Subcutaneous adipose tissue (tissue), 4 donors: Measurements from ENCODE around the gene EML5. TPM values are rescaled to one million over a fixed set of nuclear protein-coding genes. Genes with fewer than 3 reads are reported as not detected.

ENCODE experiments used
- total RNA-seq, 4 donors: library from RNA; depleted of rRNA; stranded (reverse); fragments of >200 nt; gene quantifications; one replicate each; pipeline ENCODE4 v1.1.0, GENCODE V29; 2016
- TF ChIP-seq, protein P1 (sequence below): fragments of 450-650 bp; IDR thresholded peaks from one replicate; pipeline ENCODE4 v1.5.1; 2016; ENCODE audit warnings: low read depth, mild to moderate bottlenecking, control low read depth, antibody characterized with exemption, moderate library complexity

Gene EML5
- total RNA-seq, 4 donors from 2014 or later: 0.19 to 1.1 (median 0.33) TPM

DNA sequence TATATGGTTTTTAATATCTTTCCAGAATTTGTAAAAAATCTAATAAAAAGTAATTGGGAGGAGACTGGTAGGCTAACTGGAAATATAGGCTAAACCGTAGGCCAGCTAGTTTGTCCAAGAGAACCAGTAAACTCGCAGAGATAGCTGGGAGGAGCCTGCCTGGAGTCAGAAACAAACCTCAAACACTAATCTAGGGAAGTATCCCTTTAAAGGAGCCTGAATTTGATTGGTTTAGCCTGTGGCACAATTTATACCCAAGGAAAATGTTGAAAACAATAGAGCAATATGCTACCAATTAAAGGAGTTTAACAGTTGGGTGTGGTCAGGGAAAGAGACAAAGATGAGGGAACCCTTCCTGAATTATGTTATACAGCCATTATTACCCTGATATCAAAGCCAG, 109.6 kb downstream of the EML5 start:
- TF ChIP-seq, protein P1, sequence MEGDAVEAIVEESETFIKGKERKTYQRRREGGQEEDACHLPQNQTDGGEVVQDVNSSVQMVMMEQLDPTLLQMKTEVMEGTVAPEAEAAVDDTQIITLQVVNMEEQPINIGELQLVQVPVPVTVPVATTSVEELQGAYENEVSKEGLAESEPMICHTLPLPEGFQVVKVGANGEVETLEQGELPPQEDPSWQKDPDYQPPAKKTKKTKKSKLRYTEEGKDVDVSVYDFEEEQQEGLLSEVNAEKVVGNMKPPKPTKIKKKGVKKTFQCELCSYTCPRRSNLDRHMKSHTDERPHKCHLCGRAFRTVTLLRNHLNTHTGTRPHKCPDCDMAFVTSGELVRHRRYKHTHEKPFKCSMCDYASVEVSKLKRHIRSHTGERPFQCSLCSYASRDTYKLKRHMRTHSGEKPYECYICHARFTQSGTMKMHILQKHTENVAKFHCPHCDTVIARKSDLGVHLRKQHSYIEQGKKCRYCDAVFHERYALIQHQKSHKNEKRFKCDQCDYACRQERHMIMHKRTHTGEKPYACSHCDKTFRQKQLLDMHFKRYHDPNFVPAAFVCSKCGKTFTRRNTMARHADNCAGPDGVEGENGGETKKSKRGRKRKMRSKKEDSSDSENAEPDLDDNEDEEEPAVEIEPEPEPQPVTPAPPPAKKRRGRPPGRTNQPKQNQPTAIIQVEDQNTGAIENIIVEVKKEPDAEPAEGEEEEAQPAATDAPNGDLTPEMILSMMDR: no peak

DNA sequence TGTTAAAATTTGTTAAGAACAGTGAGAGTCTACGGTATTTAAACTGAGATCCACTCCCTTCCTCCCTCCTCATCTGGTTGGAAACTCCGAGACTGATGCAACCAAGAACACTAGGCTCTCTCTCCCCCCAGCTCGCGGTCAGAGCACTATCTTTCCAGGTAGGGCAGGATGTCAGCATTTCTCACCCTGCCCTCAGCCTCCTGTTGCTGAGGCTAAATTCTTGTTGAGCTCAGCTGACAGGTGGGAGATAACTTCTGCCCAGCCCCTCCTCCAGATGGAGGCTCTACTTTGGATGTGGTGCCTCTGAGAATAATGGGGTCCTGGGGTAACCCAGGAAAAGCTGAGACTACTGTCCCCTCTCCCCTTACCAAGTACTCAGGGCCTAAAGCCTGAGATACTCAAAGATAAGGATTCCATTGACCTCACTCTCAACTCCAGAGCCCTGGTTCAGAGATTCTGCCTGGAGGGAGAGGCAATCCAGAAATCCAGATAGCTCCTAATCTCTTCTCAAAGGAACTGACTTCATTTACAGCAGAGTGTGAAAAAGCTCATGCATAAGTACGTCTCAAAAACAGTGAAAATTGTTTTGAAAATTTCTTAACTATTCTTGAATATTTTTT, 110.1 kb downstream of the EML5 start:
- TF ChIP-seq, protein P1: no peak

DNA sequence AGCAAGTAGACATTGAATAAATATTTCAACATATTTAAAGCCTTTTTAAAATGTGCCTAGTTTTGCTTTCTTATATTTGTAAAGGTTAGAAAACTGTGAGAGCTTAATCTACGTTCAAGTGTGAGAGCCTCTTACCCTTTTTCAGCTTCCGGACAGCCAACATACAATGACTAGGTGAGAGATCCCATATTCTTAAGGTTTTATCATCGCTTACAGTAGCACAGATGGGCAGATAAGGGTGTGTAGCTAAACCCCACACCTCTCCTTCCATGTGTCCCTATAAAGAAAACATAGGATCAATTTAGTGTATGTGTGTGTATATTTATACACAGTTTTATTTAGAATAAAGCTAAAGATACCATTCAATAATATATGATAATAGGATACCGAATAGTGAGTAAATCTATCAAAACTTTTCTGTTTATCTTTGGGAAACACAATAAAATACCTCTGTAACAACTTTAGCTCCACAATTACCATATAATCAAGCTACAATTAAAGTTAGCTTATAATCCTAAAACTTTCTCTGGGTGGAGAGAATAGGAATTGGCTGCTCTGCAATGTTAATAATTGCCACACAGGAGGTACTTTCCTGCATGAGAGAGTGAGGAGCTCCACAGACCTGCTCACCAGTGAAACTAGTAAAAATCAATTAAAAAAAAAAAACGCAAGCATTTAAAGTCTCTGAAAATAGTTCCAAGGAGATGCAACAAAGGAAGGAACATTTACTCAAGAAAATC, 110.8 kb downstream of the EML5 start:
- TF ChIP-seq, protein P1: no peak

DNA sequence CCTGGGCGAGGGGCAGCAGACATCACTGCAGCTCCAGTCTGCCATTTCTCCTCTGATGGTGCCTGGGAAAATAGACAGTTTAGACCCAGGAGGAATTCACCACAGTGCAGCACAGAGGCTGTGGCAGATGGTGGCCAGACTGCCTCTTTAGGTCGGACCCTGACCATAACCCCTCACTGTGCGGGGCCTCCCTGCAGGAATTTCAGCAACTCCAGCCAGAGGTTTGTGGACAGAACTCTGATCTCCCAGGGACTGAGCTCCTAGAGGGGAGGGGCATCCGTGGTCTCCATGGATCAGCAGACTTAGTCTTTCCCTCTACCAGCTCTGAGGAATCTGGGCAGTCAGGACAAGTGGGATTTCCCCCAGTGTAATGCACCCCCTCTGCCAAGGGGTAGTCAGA, 123.4 kb downstream of the EML5 start:
- TF ChIP-seq, protein P1: no peak

DNA sequence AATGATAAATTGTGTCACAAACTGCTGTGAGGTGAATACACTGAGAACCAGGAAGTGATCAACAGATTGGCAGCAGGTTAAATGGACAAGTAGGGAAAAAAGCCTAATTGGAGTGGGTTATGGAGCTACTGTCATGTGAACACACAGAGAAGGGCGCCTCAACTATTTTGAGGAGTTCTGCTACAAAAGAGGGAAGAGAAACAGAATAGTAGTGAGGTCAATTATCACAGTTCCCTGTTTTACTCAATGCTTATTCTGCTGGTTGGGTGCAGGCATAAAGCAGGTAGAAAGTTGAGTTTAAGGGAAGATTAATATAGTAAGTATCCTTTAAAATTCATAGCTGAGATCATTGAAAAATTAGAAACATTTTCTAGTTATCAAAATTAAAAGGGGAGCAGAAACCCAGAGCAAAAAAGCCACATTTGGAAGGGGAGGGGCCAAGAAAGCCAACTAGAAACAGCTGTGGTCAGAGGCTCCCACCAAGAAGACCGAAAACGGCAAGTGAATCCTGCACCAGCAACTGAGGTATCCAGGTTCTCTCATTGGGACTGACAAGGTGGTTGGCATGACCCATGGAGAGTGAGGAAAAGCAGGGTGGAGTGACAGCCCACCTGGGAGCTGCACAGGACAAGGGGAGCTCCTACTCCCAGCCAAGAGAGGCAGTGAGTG, 124.2 kb downstream of the EML5 start:
- TF ChIP-seq, protein P1: no peak

DNA sequence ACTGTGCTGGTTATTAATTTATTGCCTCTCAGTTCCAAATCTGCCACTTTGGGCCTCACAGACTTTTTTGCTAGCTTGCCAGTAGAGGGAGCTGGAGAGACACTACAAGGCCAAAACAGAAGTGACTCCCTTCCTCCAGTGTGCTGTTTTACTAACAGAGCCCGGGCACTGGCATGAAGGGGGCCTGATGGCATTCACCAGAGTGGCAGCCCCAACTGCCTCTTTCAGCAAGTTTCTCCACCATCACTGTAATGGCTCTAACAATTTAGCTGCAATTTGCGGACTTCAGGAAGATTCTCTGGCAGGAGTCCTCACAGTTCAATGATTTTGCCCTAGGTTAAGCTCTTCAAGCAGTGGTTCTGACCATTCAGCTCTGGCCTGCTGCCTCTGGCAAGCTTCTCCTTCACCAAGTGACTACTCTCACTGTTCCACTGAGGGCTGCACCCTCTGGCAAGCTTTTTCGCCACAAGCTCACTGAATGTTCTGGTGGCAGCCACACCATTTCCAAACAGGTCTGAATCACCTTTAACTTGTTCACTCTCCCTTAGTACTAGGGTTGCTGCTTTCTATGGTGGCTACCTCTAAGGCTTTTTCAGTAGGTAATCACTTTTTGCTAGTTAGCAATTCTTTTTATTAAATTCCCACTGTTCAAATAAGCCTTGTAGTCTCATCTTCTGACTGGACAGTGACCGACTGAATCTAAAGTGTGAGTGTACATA, 125.0 kb downstream of the EML5 start:
- TF ChIP-seq, protein P1: no peak

DNA sequence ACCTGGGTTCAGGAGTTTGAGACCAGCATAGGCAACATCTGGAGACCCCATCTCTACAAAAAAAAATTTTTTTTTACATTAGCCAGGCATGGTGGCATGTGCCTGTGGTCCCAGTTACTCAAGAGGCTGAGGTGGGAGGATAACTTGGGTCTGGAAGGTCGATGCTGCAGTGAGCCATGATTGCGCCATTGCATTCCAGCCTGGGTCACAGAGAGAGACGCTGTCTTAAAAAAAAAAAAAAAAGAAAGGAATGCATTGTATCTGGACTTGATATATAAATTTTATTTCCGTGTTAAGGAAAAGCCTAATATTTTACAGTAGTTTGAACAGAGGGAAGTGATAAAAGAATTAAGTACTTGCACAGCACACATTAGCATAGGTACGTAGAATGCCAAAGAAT, 132.7 kb downstream of the EML5 start:
- TF ChIP-seq, protein P1: no peak
